Left hindlimb (tissue), 1 donor: ENCODE measurements around the gene PLEKHG4B.
A peak's percentile ranks its signal among the peaks of the same experiment; 100 is the strongest.

Source experiments
- DNase-seq: peaks from one replicate; pipeline ENCODE4 v3.0.0-alpha.2; 2018

Gene PLEKHG4B

GRCh38 chr5:174291-174600, 82.3 kb downstream of the PLEKHG4B start:
- DNase-seq = no peak

- peak; percentile 11 for DNase-seq
Observed at GRCh38 chr5:174876-175465, 83.0 kb downstream of the PLEKHG4B start.

GRCh38 chr5:176296-176823, 84.4 kb downstream of the PLEKHG4B start:
- no peak for DNase-seq

- DNase-seq = no peak
Observed at GRCh38 chr5:178110-178509, 86.1 kb downstream of the PLEKHG4B start.

- no peak for DNase-seq
Observed at GRCh38 chr5:179401-179800, 87.4 kb downstream of the PLEKHG4B start.

- no peak for DNase-seq
Observed at GRCh38 chr5:180286-180918, 88.4 kb downstream of the PLEKHG4B start.

- DNase-seq = no peak
Observed at GRCh38 chr5:181160-181559, 89.2 kb downstream of the PLEKHG4B start.

- no peak for DNase-seq
Observed at GRCh38 chr5:181566-181965, 89.6 kb downstream of the PLEKHG4B start.

- peak; percentile 28 for DNase-seq
Observed at GRCh38 chr5:182126-182525, 90.2 kb downstream of the PLEKHG4B start.

GRCh38 chr5:184471-184870, 92.5 kb downstream of the PLEKHG4B start:
- DNase-seq = peak; percentile 18

GRCh38 chr5:185095-186070, 93.4 kb downstream of the PLEKHG4B start:
- peak; percentile 19 for DNase-seq

- DNase-seq = peak; percentile 24
Observed at GRCh38 chr5:186091-187041, 94.4 kb downstream of the PLEKHG4B start.

- DNase-seq = no peak
Observed at GRCh38 chr5:187042-187431, 95.1 kb downstream of the PLEKHG4B start.

- no peak for DNase-seq
Observed at GRCh38 chr5:187617-188451, 95.9 kb downstream of the PLEKHG4B start.

- DNase-seq = peak; percentile 90
Observed at GRCh38 chr5:188488-189481, 96.8 kb downstream of the PLEKHG4B start.

- no peak for DNase-seq
Observed at GRCh38 chr5:189486-189885, 97.5 kb downstream of the PLEKHG4B start.

- no peak for DNase-seq
Observed at GRCh38 chr5:189976-190365, 98.0 kb downstream of the PLEKHG4B start.

GRCh38 chr5:190366-191035, 98.5 kb downstream of the PLEKHG4B start:
- no peak for DNase-seq
